Occipital lobe (tissue), 2 donors: ENCODE measurements around the gene TRABD. TPM values are rescaled to one million over a fixed set of nuclear protein-coding genes. Genes with fewer than 3 reads are reported as not detected.

Experiments used
- DNase-seq: peaks from one replicate; lab custom pipeline; 2025; lab: John Stamatoyannopoulos, UW
- total RNA-seq: library from RNA; depleted of rRNA; stranded (reverse); fragments of >200 nt; gene quantifications from one replicate; pipeline ENCODE4 v1.2.3, GENCODE V29; 2014

Gene TRABD
- total RNA-seq, 1 donor from 2014 or later = 3.0 TPM

DNA sequence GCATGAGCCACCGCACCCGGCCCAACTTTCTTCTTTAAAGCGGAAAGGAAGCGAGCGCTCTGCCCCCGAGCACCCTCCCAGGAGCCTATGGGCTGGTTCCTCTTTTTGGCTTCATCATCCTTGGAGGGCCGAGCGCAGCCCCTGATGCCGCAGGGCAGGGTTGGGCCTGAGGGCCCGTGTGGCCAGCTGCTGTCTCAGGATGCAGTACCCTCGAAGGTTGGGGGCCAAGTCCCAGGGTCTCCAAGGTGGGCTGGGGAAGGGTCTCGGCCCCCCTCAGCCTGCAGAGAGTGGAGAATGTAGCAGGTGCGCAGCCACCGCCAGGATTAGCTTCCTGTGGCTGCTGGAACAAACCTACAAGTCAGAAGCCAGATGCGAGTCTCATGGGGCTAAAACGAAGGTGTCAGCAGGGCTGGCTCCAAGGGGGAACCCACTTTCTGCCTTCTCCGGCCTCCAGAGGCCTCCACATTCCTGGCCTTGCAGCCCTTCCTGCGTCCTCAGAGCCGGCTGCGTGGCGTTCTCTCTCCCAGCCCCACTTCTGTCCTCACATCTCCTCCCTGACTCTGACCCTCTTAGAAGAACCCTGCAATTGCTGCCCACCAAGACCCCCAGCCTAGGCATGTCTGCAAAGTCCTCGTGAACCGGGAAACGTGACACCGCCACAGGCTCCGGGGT, 12.3 kb upstream of the TRABD start:
- DNase-seq = no peak

DNA sequence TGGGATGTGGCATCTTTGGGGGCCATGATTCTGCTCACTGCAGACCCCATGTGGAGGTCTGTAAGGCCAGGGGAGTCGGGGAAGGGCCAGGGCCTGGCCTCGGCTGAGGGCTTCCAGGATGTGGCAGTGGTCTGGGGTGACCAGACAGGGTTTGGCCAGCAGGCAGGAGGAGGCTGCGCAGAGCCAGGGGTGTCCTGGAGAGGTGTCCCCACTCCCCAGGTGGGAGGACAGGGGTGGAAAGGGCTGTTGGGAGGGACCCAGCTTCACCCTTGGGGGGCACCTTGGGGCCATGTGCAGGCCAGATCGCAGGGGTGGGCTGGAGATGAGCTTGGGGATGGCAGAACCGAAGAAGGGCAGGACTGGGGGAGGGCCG, 11.7 kb upstream of the TRABD start:
- DNase-seq = no peak

DNA sequence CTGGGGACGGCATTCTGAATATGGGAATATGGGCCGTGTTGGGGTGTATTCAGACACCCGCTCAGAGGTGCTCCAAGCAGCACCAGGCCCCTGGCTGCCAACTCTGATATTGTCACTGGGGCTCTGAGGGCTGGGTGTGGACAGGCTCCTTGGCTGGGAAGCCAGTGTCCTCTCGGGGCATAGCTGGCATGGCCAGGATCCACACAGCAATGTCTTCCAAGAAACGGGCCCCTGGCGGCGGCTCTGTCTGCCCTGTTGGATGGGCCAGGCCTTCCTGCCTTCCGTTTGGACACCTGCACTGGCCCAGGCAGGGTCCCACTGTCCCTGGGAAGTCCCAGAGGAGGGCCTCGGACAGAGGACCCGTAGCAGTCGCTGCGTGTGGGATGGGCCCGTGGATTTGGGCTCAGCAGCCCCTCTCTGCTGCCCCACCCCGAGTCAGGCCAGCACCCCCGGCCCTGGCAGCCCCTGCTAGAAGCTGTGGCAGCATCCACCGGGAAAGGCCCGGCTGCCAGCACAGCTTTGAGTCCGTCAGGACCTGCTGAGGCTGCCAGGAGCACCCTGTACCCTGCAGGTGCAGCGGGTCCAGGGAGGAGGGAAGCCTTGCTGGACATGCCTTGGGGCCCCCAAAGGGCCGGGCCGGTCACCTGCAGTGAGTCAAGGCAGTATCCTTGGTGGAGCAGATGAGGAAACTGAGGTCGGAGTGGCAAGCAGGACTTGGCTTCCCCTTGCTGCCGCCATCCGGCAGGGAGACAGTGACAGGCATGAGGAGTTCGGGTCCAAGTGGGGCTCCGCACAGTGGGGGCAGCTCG, 11.1 kb upstream of the TRABD start:
- no peak for DNase-seq

DNA sequence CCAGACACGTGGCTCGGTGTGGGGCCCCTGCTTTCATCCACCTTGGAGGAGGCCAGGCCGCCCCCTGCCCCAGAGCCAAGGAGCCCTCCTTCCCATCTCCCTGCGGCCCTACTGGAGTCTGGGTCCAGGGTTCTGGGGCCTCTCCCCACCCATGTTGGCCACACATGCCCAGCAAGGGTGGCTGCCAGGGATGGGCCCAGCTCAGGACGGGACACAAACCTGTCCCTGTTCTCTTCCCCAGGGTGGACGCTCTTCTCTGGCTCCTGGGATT, 10.6 kb upstream of the TRABD start:
- no peak for DNase-seq

DNA sequence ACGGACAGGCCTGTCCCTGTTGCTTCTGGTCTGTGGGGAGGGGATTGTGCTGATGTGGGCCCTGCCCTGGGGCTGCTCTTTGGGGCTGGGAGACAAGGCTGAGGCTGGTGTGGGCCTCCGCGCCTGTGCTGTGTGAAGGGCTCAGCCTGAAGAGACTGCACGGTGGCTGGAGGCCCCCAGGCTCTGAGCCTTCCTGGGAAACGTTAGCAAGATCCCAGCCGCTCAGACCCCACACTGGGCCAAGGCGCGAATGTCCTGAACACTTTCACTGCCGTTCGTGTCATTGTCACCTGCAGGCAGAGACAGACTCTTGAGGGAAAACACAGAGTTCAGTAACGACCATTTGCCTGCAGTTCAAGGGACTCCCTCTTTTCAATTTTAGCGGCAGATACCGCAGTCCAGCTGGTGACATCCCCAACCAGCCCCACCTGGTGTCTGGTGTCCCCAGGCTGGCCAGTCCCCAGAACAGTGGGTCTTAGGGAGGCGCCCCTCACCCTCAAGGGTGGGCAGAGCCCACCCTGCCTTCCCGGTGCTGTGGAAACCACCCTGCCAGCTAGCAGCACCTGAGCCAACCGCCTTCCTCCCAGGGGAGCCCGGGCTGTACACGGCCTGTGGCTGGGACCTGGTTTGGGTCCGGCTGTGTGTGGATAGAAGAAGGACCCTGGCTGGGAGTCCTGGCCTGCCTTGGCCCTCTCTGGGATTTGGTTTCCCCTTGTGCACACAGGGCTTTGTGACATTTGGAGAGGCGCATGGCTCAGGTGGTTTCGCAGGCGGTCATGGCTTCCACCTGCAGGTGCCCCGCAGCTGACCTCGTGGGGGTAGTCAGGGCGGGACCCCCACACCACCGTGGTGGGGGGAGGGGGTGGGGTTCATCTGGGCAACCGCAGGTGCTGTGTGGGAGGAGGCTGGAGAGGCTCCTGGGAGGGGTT, 9.5 kb upstream of the TRABD start:
- no peak for DNase-seq

DNA sequence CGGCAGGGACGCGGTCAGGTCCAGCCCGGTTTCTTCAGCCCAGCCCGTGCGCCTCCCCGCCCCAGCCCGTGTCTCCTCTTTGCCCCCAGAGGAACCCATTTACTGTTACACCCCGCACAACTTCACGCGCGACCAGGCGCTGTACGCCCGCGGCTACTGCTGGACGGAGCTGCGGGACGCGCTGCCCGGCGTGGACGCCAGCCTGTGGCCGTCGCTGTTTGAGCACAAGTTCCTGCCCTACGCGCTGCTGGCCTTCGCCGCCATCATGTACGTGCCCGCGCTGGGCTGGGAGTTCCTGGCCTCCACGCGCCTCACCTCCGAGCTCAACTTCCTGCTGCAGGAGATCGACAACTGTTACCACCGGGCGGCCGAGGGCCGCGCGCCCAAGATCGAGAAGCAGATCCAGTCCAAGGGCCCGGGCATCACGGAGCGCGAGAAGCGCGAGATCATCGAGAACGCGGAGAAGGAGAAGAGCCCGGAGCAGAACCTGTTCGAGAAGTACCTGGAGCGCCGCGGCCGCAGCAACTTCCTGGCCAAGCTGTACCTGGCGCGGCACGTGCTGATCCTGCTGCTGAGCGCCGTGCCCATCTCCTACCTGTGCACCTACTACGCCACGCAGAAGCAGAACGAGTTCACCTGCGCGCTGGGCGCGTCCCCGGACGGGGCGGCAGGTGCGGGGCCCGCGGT, 8.7 kb upstream of the TRABD start:
- DNase-seq = no peak

DNA sequence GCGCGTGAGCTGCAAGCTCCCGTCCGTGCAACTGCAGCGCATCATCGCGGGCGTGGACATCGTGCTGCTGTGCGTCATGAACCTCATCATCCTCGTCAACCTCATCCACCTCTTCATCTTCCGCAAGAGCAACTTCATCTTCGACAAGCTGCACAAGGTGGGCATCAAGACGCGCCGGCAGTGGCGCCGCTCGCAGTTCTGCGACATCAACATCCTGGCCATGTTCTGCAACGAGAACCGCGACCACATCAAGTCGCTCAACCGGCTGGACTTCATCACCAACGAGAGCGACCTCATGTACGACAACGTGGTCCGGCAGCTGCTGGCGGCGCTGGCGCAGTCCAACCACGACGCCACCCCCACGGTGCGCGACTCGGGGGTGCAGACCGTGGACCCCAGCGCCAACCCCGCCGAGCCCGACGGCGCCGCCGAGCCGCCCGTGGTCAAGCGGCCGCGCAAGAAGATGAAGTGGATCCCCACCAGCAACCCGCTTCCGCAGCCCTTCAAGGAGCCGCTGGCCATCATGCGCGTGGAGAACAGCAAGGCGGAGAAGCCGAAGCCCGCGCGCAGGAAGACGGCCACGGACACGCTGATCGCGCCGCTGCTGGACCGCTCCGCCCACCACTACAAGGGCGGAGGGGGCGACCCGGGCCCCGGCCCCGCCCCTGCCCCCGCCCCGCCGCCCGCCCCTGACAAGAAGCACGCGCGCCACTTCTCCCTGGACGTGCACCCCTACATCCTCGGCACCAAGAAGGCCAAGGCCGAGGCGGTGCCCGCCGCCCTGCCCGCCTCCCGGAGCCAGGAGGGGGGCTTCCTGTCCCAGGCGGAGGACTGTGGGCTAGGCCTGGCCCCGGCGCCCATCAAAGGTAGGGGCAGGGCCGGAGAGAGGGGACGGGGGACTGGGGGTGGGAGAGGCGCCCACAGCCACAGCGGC, 7.9 kb upstream of the TRABD start:
- no peak for DNase-seq

DNA sequence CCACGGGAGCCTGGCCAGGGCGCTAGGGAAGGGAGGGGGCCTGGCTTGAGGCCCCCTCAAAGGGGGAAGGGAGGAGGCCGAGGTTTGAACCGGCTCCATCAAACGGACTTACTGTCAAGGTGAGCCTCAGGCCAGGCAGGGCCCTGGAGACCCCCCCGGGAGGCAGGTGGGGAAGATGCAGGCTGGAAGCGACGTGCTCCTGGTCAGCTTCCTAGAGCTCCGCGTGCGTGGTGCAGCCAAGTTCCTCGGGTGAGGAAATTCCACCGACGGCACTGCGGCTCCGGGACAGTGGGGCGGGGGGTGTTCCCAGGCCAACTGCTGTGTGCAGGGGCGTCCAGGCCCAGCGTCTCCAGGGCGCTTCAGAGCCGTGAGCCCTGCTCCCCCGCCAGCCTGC, 7.2 kb upstream of the TRABD start:
- DNase-seq = no peak

DNA sequence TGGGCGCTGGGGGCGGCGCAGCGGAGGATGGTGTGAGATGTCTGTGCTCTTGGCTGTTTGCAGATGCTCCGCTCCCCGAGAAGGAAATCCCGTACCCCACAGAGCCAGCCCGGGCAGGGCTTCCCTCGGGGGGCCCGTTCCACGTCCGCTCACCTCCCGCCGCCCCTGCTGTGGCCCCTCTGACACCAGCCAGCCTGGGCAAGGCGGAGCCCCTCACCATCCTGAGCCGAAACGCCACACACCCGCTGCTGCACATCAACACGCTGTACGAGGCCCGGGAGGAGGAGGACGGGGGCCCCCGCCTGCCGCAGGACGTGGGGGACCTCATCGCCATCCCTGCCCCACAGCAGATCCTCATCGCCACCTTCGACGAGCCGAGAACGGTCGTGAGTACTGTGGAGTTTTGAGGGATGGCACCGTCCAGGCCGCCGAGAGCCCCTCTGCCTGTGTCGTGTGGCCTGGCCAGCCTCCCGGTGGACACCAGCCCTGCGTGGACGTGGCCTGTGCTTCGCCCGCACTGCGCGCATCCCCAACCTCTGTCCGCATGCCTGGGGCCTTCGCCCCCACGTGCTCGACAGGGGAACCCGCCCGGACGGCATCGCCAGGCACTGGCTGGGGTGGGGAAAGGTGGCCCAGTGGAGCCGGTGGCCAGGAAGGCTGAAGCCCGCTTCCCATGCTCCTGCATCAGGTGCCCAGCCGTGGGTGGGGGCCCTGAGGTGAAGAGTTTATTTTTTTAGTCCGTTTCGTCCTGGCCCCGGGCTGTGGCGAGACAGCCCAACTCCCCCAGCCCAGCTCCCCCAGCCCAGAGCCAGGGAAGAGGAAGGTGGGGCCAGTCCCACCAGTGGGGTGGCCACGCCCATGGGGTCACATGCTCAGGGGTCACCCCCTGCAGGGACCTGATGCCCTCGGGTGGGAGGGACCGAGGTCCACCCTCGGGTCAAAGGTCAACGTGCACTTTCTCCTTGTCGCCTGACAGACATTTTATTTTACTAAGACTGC, 6.5 kb upstream of the TRABD start:
- DNase-seq = no peak

DNA sequence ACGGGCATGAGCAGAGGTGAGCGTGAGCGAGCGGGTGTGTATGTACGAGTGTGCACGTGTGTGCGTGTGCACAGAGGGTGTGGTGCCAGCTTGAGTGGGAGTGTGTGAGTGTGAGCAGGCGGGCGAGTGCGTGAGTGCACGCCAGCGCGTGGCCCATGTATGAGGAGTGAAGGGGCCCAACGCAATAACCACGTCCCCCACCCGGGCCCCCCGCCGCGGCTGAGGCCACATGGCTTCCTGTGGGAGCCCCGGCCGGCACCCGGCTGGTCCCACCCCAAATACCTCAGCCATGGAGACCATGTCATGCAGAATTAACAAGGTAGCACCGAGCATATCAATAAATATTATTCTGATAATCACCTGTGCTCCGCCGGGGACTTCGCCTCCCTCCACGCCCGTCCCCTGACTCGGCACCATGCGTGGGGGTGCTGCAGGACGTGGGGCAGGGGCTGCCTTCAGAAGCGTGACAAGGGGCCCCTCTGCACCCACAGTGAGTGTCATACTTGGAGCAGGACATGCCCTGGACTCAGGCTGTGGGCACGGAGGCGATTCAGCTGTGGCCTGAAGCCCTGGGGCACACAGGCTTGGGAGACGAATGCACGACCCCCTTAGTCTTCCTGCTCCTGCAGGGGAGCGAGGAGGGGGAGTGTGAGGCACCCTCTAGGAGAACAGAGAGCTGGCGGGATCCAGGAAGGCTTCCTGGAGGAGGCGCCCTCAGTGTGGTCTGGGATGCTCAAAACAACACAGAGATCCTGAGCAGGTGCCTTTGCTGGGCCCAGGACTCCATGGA, 5.6 kb upstream of the TRABD start:
- DNase-seq = no peak

DNA sequence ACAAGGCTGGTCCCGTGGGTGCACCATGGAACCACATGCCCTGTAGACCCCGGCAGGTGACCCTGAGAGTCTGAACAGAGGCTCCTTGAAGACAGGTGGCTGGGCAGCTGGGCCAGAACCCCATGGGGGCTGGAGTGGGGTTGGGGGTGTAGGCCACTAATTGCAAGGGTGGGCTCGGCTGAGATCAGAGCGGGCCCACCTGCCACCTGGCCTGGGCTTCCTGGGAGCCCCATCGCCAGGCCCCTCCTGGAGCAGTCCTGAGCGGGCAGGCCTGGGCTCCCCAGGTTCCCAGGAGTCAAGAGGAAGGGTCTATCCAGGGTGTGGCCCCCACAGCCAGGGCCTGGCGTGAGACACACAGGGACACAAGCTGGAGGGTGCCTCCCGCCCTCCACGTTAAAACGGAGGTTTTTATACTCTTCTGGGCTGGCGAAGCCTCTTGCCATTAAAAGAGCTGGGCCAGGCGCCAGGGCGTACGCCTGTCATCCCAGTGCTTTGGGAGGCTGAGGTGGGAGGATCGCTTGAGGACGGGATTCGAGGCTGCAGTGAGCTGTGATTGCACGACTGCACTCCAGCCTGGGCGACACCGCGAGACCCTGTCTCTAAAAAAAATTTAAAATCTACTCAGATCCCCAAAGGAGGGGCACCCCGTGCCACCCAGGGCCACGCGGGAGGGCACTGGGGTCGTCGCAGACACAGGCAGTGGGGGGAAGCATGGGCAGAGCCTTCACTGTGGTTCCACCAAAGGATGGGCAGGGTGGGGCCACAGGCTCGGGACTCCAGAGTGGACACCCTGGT, 4.8 kb upstream of the TRABD start:
- no peak for DNase-seq

DNA sequence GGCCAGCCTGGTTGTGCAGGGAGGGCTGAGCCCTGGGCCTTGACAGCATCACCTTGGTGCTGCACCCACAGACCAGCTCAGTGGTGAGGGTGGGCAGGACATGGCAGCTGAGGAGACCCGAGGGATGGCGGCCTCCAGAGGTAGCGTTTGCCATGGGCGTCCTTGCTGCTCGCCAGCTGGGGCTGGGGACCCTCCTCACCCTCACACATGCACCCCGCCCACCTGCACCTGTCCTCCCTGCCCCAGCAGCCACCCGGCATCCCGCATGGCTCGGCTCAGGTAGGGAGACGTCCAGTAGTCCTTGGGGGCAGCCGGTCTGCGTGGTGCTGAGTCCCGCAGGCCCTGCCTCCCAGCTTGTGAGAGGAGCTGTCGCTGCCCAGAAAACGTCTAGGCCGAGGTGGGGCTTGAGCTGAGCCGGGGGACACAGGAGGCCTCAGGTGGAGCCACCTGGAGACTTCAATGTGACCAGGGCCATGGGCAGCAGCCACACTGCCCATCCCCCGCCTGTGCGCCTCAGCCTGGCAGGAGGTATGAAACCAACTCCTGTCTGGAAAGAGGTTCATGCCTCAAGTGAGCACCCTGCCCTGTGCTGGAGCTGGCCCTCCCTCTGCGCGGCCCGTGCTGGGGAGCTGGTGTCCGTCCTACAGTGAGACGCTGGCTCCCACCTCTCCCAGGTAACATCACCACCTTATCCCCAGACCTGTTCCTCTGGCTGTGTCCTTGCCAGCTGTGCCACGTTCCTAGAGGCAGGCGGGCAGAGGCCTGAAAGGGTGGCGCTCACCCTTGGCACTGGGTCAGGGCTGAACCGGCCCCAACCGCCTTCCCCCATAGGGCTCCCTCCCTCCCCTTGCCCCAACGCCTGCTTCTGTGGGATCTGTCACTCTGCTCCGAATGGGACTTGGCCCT, 3.3 kb upstream of the TRABD start:
- no peak for DNase-seq

DNA sequence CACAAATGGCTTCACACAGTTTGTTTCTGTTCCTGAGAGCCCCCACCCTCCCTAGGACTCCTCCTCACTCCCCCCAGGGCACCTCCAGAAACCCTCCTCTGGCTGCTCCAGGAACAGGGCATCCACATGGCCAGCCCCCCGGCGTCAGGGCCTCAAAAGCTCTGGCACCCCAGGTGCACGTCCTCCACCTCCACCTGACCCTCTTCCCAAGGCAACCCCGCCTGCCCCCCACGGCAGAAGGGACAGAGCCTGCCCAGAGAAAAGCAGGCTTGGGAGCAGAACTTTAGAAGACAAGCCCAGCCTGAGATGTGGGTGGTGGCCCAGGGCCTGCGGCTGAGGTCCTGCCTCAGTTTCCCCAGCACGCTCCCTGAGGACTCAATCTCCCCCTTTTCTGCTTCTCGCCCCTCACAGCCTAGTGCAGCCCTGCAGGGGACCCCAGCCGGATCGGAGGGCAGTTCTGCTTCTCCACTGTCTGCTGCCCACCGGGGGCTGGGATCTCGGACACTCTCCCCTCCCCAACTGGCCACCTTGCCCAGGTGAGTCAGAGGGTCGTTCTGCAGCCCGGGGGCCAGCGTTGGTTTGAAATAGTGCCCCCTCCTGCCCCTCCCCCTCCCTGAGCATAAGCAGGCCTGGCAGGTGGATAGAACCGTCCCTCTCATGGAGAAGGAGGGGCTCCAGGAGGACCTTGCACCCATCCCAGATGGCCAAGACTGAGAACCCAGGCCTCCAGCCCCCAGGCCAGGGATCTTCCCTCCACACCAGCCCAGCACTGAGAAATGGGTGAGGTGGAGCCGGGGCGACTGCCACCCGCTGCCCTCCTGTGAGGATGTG, 2.4 kb upstream of the TRABD start:
- no peak for DNase-seq

DNA sequence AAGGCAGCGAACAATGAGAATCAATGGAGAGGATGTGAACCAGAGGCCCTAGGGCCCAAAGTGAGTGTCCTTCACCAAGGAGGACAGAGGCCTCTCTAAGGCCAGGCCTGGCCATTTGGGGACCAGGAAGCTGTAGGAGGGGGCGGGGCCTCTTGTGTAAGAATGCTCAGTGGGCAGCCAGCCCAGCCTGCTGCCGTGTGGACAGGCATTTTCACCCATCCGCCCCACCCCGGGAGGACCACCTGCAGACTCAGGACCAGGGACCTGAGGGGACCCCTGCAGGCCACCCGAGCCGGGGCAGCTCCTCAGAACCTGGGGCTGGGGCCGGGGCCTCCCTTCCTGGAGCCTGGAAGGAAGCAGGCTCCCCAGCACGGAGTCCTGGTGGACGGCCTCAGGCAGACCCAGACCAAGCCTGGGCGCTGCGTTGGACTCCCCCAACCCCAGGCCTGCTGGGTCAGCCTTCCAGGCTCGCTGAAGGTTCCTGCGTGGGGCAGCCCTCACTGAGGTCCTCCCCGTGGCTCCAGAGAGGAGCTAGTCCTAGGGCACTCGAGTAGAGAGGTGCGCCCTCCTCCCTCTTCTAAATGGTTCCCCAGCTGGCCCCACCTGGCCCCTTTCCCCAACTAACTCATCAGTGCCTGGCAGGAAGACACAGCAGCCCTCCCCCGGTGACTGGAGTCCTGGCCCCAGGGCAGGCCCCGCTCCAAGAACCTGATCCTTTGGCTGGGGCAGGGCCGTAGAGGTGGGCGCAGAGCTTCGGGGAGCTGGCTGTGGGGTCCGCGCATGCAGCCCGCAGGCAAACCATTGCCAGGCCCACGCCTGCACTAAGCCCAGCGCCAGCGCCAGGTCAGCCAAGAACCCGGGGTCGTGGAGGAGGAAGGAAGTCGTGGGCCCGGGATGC, 1.5 kb upstream of the TRABD start:
- no peak for DNase-seq

DNA sequence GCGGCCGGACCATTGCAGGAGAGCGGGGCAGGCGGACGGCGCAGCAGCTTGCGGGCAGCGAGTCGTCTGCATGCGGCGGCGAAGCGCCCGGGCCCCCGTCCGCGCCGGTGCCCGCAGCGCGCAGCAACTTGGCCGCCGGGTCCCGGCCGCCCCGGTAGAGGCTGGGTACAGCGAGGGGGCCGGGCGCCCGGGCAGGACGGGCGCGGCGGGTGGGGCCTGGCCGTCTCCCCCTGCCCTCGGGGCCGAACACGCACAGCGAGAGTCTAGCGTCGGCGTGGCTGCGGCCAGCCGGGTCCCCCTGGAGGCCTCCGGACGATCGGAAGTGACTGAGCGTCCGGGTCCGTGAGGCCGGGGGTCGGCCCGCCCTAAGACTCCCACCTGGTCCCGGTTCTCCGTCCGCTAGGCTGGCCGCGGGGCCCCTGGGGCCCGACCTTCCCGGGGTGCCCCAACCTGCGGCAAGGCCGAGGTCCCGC, 775 bp upstream of the TRABD start:
- DNase-seq = no peak
